ENCODE results near the gene GRM8.

DNA sequence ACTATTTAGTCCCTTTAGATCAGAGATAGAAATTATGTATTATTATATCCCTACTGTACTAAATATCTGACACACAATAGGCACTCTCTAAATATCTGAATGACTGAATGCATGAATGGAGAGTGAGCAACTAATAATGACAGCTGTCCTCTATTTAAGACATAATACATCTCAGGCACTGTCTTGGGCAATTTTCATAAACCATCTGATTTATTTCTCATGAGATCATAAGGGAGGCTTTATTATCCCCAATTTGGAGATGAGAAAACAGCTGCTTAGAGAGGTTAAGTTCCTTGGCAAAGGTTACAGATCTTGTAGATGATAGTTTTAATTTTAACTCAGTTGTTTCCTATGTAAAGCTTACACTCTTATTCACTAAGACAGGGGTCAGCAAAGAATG lies 570.6 kb downstream of the GRM8 start:
- TF ChIP-seq, protein P1, sequence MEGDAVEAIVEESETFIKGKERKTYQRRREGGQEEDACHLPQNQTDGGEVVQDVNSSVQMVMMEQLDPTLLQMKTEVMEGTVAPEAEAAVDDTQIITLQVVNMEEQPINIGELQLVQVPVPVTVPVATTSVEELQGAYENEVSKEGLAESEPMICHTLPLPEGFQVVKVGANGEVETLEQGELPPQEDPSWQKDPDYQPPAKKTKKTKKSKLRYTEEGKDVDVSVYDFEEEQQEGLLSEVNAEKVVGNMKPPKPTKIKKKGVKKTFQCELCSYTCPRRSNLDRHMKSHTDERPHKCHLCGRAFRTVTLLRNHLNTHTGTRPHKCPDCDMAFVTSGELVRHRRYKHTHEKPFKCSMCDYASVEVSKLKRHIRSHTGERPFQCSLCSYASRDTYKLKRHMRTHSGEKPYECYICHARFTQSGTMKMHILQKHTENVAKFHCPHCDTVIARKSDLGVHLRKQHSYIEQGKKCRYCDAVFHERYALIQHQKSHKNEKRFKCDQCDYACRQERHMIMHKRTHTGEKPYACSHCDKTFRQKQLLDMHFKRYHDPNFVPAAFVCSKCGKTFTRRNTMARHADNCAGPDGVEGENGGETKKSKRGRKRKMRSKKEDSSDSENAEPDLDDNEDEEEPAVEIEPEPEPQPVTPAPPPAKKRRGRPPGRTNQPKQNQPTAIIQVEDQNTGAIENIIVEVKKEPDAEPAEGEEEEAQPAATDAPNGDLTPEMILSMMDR (IDR thresholded peaks at IDR 0.05; ENCODE audit: low read depth, low read length, poor library complexity, severe bottlenecking) = no peak
- TF ChIP-seq EZH2phosphoT487 (IDR thresholded peaks at IDR 0.05; ENCODE audit: borderline replicate concordance, low read length) = no peak
